ENCODE data around the gene POU3F3. TPM values are rescaled to one million over a fixed set of nuclear protein-coding genes. Genes with fewer than 3 reads are reported as not detected.

The POU3F3 gene
- polyA plus RNA-seq, 4 donors = 101 to 110 (median 108) TPM

GRCh38 chr2:104846786-104847585, 6.9 kb upstream of the POU3F3 start:
- DNase-seq (ENCODE audit: low read depth in 4 of 4, low spot score in 3 of 4) = no peak

GRCh38 chr2:104847586-104848160, 6.2 kb upstream of the POU3F3 start:
- no peak for DNase-seq (ENCODE audit: low read depth in 4 of 4, low spot score in 3 of 4)

GRCh38 chr2:104848526-104848925, 5.4 kb upstream of the POU3F3 start:
- DNase-seq (ENCODE audit: low read depth in 4 of 4, low spot score in 3 of 4) = peak in 1 of 4 donors; percentile 12

- no peak for DNase-seq (ENCODE audit: low read depth in 4 of 4, low spot score in 3 of 4)
Measured at GRCh38 chr2:104849101-104849500, 4.8 kb upstream of the POU3F3 start.

GRCh38 chr2:104849618-104850141, 4.2 kb upstream of the POU3F3 start:
- peak in 2 of 4 donors; percentile 70 to 73 for DNase-seq (ENCODE audit: low read depth in 4 of 4, low spot score in 3 of 4)

- no peak for DNase-seq (ENCODE audit: low read depth in 4 of 4, low spot score in 3 of 4)
Measured at GRCh38 chr2:104850361-104851290, 3.3 kb upstream of the POU3F3 start.

GRCh38 chr2:104851291-104852089, 2.4 kb upstream of the POU3F3 start:
- DNase-seq (ENCODE audit: low read depth in 4 of 4, low spot score in 3 of 4) = no peak

GRCh38 chr2:104852090-104852666, 1.7 kb upstream of the POU3F3 start:
- DNase-seq (ENCODE audit: low read depth in 4 of 4, low spot score in 3 of 4) = no peak

GRCh38 chr2:104854498-104855220, 744 bp downstream of the POU3F3 start:
- no peak for DNase-seq (ENCODE audit: low read depth in 4 of 4, low spot score in 3 of 4)

- DNase-seq (ENCODE audit: low read depth in 4 of 4, low spot score in 3 of 4) = no peak
Measured at GRCh38 chr2:104855221-104856085, 1.5 kb downstream of the POU3F3 start.

- no peak for DNase-seq (ENCODE audit: low read depth in 4 of 4, low spot score in 3 of 4)
Measured at GRCh38 chr2:104856086-104856972, 2.4 kb downstream of the POU3F3 start.

GRCh38 chr2:104856973-104857261, 3.0 kb downstream of the POU3F3 start:
- DNase-seq (ENCODE audit: low read depth in 4 of 4, low spot score in 3 of 4) = no peak

- DNase-seq (ENCODE audit: low read depth in 4 of 4, low spot score in 3 of 4) = no peak
Measured at GRCh38 chr2:104857262-104858005, 3.5 kb downstream of the POU3F3 start.

GRCh38 chr2:104858006-104858978, 4.4 kb downstream of the POU3F3 start:
- no peak for DNase-seq (ENCODE audit: low read depth in 4 of 4, low spot score in 3 of 4)

GRCh38 chr2:104859291-104859765, 5.4 kb downstream of the POU3F3 start:
- DNase-seq (ENCODE audit: low read depth in 4 of 4, low spot score in 3 of 4) = no peak

All from right renal pelvis (tissue), 4 donors.